Activated naive CD4-positive, alpha-beta T cell treated with anti-CD3 and anti-CD28 coated beads, Interleukin-2, amount 50 U/mL, for 16 hours (primary cell): ENCODE results near the gene SEMA3E.
"Not testable (repeated sequence)": the region's sequence is repeated elsewhere in the genome, so short reads cannot be mapped to it uniquely, and the experiment has no call there.

Source experiments
- DNase-seq: peaks from one replicate; pipeline ENCODE4 v3.0.0-alpha.2; 2020

Gene SEMA3E

DNA sequence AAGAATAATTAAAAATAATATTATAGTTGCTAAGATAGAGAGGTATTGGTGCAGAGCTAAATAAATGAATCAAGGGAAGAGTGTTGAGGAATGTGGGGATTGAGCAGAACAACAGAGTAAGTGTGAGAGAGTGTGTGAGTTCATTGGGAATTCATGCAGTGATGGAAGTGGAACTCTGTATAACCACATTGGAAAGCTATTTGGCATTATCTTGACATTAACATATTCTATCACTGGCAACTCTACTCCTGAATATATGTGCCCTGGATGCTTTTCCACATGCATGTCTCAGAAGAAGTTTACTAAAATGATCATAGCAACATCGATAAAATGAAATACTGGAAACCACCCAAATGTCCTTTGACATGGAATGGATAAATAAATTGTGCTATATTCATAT lies 164.1 kb downstream of the SEMA3E start:
- DNase-seq = no peak

DNA sequence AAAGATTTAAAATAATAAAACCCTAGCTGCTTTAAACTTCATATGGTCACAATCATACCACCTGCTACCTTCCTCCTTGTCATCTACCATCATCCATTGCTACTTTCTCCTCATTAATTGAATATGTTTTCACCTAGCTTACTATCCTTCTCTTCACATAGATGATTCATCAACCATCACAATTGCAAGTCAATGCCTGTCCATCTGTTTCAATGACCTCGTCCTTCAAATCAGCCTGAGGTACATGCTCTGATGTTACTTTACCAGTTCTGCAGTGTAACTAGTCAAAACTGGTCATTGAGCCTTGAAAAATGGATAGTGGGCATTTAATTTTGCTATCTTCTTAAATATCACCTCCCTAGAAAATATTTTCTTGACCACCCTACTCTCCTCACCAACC lies 164.7 kb downstream of the SEMA3E start:
- DNase-seq = no peak

DNA sequence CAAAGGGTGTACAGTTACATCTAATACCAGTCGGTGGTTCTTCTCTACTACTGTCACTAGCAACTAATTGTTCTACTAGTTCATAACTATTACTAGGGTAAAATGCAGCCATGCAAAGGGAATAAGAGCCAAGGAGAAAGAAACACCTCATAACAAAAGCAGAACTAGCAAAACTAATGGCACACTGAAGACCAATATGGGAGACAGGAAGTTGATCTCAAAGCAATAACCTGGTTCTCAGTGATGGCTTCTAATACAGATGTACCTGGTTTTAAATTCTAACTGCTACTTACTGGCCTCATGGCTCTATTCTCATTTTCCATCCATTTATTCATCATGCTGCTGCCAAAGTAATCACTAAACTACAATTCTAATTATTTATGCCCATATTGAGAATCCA lies 170.3 kb downstream of the SEMA3E start:
- no peak for DNase-seq

DNA sequence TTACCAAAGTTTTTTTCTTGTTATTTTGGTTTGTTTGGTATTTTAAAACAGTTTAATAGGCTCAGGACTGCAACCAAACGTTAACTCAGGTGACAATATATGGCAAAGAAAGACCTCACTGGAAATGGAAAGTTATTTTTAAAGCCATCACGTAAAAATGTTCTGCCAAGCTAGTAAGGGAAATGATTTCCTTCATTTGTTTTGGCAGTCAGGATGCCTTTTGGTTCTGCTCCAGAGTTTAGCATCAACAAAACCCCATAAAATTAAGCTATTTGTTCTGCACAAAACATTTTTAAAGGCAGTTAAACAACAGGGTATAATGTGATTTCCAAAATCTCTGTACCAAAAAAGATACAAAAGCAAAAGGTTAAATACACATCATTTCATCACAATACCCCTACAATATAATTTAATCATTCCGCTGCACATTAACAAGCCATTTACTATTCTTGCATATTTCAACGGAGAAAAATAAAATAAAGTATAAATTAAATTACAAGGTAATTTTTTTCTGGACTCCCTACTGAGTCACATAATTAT lies 172.4 kb downstream of the SEMA3E start:
- no peak for DNase-seq

DNA sequence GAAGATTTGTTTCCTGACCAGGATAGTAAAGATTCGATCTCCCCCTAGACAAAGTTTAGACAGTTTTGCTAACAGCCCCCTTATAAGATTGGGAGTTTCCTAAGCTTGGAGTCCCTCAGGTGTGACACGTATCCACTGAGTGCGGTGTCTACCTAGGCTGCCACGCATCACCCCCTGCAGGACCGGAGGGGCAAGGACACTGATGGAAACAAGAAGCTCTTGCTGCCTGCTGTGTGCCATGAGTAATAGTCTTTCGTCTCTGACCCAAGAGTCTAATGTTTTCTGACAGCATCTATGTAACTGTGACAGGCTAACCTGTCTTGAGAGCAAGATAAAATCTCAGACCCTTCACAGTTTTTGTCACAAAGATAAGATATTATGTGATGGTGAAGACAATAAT lies 173.5 kb downstream of the SEMA3E start:
- DNase-seq = no peak

DNA sequence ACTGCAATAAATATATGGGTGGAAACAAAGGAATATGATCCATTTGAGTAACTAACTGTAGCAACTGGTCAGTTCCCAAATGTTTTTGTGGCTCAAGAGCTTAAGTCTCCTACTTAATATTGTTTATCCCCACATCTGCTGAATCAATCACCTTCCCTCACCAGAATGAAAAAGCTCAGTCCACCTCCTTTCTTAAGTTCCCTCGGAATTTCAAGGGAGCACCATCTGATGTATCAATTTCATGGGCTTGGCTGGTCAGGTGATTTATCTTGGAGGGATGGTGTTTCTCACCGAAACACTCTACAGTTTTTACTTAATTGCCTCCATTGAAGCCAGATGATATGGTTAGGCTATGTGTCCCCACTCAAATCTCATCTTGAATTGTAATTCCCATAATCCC lies 176.6 kb downstream of the SEMA3E start:
- DNase-seq = no peak

DNA sequence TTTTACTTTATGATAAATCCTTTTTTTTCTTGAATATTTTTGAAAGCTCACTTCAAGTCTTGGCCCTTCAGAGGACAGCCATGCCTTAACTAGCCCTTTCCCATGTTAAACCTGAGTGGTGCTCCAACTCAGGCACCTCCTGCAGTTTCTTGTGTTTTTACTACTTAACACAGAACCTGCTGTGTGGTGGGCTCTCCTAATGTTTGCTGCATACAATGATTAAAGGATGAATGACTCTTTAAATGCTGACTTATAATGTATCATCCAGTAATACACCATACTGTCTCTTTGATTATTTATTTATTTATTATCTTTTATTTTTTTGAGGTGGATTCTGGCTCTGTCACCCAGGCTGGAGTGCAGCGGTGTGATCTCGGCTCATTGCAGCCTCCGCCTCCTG lies 179.4 kb downstream of the SEMA3E start:
- DNase-seq = no peak

DNA sequence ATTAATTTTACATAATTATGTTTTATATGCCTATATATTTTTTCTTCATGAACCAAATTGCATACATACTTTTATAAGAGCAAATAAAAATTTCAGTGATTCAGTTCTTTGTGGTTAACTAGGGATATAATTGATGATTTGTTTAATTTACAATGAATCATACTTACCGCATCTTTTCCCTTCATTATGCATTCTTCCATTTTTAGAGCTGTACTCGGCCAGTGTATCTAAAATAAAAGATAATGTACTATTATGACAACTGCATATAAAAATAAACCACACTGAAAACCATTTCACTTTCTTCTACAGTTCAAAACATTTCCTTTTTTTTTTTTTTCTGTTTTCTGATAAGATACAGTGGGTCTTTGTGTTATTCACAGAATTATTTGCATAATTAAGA lies 179.9 kb downstream of the SEMA3E start:
- DNase-seq = no peak

DNA sequence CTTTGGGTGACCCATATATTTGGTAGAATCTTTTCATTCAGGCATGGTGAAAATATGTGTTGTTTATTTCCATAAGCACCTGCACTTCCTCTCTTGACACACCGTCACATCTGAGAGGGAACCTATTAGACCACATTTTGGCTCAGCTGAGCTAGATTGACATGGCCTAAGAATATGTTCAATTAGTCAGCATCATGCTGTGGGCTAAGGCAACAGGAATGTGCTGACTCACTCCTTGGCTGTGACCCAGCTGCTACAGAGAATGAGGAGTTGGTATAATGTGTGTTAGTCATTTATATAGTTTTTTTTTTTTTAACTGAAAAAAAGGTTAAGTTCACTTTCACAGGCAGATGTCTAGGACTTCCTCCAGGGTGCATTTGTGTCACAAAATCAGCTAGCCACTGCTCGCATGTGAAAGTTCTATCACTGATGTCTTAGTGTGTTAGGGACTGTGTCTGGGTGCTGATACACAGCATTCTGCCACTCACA lies 180.6 kb downstream of the SEMA3E start:
- no peak for DNase-seq

DNA sequence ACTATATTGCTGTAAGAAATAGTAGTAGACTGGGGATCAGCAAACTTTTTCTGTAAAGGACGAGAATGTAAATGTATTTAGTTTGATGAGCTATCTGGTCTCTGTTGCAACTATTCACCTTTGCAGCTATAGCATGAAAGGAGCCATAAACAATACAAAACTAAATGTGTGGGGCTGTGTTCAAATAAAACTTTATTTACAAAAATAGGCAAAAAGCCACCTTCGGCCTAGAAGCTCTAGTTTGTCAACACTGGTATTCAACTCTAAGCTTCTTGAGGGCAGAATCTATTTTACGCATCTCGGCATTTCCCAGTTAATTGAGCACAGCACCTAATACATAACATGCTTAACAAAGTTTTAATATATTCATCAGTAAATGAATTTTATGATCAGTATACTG lies 181.4 kb downstream of the SEMA3E start:
- DNase-seq = no peak

DNA sequence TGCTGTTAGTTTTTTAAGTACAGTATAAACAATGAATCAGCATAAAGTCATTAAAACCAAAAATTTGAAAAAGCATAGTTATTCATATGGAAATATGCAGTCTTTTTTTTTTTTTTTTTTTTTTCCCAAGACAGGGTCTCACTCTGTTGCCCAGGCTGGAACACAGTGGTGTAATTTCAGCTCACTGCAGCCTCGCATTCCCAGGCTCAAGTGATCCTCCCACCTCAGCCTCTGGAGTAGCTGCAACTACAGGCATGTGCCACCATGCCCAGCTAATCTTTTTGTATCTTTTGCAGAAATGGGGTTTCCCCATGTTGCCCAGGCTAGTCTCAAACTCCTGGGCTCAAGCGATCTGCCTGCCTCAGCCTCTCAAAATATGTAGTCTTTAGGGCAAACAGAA lies 182.0 kb downstream of the SEMA3E start:
- DNase-seq = no peak

DNA sequence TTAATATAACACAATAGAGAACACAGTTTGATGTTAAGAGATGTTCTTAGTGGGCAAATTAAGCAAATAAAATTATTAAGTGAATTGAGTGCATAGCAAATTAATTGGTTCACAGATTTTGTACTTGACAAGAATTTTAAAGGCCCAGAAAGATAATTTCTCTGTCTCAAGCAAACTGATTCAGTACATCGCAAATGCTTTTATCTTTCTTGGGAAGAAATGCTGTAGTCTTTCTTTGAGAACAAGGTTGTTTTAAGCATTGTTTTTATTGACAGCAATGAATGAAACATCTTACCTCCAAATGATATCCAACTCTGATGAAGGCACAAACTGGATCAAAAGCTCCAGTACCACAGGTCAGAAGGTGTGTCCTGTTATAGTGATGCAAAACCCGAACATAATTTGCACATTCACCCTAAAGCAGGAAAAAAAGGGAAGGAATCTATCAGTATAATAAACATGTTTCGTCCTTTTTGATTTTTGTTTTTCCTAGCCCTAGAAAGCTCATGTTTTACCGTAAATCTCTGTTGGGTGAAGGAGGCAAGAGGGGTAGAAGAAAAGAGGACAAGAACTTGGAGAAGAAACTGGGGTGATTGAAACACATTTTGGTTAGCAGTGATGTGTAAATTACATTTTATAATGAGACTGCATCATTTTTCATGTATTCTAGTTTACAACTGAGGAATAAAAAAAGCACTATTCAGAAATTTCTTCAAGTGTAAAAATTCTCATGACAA lies 182.6 kb downstream of the SEMA3E start:
- DNase-seq = no peak

DNA sequence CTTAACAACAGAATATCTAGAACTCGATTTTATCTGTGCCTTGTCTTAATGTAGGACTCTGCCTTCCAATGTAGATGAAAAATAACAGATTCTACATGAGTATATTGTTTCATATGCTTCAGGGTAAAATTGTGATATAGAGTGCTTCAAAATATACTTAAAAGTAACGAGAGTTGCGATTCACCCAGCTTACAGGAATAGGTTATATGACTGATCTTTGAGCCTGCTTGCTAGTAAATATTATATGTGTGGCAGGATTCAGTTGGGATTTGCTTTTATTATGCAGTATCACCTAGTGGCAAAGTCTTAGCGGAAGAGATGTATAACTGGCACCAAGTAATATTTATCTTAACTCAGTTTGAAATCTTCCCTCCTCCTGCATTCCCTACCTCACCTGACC lies 183.3 kb downstream of the SEMA3E start:
- no peak for DNase-seq

DNA sequence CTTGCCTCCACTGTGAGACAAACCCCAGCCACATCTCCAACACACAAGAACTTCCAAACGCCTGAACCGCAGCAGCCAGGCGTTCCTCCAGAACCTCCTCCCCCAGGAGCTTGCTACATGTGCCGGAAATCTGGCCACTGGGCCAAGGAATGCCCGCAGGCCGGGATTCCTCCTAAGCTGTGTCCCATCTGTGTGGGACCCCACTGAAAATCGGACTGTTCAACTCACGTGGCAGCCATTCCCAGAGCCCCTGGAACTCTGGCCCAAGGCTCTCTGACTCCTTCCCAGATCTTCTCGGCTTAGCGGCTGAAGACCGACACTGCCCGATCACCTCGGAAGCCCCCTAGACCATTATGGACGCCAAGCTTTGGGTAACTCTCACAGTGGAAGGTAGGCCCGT lies 187.1 kb downstream of the SEMA3E start:
- not testable (repeated sequence) for DNase-seq

DNA sequence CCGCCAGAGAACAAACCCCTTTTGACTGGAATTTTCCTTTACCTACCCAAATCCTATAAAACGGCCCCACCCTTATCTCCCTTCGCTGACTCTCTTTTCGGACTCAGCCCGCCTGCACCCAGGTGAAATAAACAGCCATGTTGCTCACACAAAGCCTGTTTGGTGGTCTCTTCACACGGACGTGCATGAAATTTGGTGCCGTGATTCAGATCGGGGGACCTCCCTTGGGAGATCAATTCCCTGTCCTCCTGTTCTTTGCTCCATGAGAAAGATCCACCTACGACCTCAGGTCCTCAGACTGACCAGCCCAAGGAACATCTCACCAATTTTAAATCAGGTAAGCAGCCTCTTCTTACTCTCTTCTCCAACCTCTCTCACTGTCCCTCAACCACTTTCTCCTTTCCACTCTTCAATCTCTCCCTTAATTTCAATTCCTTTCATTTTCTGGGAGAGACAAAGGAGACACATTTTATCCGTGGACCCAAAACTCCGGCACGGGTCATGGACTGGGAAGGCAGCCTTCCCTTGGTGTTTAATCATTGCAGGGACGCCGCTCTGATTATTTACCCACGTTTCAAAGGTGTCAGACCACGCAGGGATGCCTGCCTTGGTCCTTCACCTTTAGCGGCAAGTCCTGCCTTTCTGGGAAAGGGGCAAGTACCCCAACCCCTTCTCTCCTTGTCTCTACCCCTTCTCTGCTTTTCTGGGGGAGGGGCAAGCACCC lies 188.8 kb downstream of the SEMA3E start:
- not testable (repeated sequence) for DNase-seq

DNA sequence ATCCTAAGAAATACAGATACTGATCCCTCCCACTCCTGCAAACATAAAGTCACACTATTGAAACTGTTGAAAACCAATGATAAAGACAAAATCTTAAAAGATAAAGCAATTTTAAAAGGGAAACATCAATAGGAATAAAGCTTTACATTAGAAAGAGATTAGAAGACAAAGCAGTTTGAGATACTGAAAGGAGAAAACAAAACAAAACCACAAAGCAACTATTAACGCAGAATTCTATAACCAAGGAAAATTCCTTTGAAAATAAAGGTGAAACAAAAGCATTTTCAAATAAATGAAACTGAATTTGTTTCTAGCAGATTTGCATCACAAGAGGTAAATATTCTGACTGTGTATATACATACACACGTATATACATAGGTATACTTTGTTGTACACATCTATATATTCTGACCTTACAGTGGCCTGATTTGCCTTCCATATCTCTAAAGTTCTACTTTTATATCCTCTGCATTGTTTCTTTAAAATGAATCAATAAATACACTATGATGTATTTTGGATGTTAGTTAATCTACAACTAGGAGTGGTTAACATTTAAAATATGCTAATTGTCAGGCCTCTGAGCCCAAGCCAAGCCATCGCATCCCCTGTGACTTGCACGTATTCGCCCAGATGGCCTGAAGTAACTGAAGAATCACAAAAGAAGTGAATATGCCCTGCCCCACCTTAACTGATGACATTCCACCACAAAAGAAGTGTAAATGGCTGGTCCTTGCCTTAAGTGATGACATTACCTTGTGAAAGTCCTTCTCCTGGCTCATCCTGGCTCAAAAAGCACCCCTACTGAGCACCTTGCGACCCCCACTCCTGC lies 189.6 kb downstream of the SEMA3E start:
- DNase-seq = not testable (repeated sequence)

DNA sequence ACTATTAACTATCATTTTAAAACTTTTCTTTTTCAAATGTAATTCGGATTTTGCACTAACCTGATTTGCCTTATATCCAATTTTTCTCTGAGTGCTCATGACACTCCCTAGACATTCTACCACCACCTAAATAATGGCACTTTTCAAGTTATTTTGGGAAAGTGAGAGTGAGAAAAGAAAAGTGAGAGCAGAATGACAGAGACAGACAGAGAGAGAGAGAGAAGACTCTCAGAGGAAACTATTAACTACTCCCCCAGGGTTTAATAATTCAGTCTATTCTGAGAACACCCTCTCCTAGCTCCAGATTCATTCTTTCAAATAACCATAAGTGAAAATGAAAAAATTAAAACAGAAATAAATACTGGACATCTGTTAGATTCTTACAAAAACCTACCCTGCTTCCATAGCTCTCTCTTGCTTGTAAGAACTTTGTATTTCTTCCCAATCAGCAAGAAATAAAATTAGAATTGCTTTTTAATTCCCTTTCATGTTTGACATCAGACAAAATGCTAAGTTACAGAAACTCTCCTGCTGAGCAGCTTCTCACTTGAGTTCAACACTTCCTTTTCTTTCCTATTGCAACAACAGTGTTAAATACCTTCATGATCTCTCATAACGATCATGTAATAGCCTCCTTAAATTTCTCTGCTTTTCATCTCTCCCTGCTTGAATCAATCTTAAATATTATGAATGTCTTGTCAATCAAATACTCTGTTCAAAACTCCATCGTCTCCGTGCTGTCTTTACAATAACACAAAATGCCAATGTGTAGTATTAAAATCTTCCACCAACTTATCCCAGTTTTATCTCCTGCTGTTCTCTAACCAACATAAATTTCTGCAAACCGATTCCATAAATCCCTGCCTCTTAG lies 191.7 kb downstream of the SEMA3E start:
- DNase-seq = no peak

DNA sequence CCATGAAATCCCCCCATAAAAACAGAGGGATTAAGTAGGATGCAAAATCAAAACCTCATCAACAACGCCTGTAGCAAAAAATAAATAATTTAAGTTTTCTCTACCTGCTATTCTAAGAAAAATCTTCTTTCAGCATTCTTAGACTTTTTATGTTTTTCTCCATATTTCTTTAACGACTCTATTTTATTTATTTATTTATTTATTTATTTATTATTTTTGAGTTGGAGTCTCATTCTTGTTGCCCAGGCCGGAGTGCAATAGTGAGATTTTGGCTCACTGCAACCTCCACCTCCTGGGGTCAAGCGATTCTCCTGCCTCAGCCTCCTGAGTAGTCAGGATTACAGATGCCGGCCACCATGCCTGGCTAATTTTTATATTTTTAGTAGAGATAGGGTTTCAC lies 192.5 kb downstream of the SEMA3E start:
- DNase-seq = no peak

DNA sequence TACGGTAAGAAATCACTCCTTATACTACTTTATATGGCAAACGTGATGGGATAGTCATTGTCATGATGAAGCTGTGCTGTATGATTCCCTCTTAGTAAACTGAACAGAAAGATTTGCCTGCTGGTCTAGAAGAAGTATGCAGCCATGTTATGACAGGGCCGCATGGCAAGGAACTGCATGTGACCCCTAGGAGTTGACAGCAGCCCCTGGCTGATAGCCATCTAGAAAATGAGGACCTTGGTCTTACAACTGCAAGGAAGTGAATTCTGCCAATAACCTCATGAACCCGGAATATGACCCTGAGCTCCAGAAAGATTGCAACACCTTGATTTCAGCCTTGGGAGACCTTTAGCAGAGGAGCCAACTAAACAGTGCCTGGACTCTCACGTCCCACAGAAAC lies 193.3 kb downstream of the SEMA3E start:
- no peak for DNase-seq

DNA sequence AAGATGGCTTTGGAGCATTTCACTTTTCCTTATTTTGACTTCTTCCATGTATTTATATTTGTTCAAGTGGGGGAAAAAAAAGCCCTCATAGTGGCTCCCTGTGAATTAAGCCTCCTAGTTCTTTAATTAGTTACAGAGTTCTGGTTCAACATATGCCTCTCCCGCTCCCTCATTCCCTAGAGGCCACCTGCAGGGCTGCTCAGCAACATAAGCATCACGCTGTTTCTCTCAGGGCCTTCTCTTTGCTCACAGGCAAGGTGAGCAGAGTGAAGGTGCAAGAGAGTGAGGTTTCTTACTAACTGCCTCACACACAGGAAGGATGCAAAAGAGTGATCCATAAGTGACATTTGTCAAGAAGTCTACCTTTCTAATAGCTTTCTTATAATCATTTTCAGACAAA lies 196.7 kb downstream of the SEMA3E start:
- DNase-seq = no peak

DNA sequence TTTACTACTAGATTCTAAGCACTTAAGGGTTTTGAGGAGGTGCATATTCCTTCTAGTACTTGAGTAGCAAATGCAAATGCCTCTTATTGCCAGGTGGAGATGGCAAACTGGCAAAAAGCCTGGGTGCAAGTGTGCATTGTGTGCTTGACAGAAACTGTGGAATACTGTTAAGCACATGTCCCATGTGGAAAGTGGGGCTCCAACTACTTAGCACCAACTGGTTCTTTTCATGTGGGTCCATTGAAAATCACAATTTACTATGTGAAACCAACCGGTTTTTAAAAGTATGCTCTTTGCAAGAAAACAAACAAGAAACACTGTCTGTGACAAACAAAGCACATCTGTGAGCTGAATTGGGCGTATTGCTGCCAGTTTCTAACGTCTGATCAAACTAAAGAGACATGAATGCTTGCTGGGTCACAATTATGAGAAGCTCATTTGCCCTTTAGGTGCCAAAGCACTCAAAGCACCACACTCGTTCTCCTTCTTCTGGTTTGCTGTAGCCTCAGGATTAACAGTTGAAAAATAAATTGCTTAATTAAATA lies 197.4 kb downstream of the SEMA3E start:
- DNase-seq = no peak

DNA sequence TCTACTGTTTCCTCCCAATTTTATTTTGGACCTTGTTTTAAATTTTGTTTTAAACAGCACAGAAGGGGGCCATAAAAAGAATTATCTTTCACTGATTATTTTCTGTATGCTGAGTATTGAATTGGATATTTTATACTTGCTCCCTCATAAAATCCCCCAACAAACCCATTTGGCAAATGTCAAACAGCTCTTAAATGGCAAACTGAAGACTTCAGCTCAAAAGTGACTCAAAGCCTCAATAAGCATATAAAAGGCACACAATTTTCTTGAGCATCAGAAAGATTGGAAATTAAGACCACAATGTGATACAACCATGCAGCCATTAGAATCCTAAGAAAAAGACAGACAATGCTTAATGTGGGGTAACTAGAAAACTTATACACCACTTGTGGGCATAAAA lies 199.2 kb downstream of the SEMA3E start:
- DNase-seq = no peak
